GM23338 (cell line): Measurements from ENCODE around the gene SLC30A1. TPM values are rescaled to one million over a fixed set of nuclear protein-coding genes. Genes with fewer than 3 reads are reported as not detected.
"Not testable (repeated sequence)": the region's sequence is repeated elsewhere in the genome, so short reads cannot be mapped to it uniquely, and the experiment has no call there.

Experiments used
- ATAC-seq: fragments of 200-7000 bp; cut with Tn5 transposase; 3 replicates; pipeline ENCODE4 v1.9.1; 2020
- DNase-seq: peaks from one replicate; pipeline ENCODE4 v3.0.0-alpha.2; 2015; ENCODE audit warnings: low spot score
- H2AFZ ChIP-seq: fragments of 200-600 bp; sonication (generic); 2 replicates; pipeline ENCODE4 v1.8.0; 2016; ENCODE audit warnings: antibody characterized with exemption, mild to moderate bottlenecking, moderate library complexity
- H3F3A ChIP-seq: fragments of 200-600 bp; sonication (generic); replicated peaks from 2 replicates; pipeline ENCODE4 v1.8.0; 2017; ENCODE audit warnings: antibody characterized with exemption, mixed run types, low read depth
- H3K27ac ChIP-seq: fragments of 200-600 bp; sonication (generic); 2 replicates; pipeline ENCODE4 v1.6.1; 2016; ENCODE audit warnings: low read depth
- H3K27me3 ChIP-seq: fragments of 200-600 bp; sonication (generic); 2 replicates; pipeline ENCODE4 v1.8.0; 2016; ENCODE audit warnings: mild to moderate bottlenecking, mixed run types, moderate library complexity; ENCODE audit not compliant: insufficient read depth
- H3K36me3 ChIP-seq: fragments of 200-600 bp; sonication (generic); 2 replicates; pipeline ENCODE4 v1.8.0; 2016; ENCODE audit warnings: mild to moderate bottlenecking; ENCODE audit not compliant: insufficient read depth
- H3K4me1 ChIP-seq: fragments of 200-600 bp; sonication (generic); 2 replicates; pipeline ENCODE4 v1.8.0; 2016; ENCODE audit warnings: mild to moderate bottlenecking, moderate library complexity; ENCODE audit not compliant: insufficient read depth
- H3K4me2 ChIP-seq: fragments of 200-600 bp; sonication (generic); 2 replicates; pipeline ENCODE4 v1.7.1; 2017; ENCODE audit warnings: mixed run types
- H3K4me3 ChIP-seq: fragments of 200-600 bp; sonication (generic); 2 replicates; pipeline ENCODE4 v1.6.1; 2016; ENCODE audit warnings: mixed run types
- H3K79me2 ChIP-seq: fragments of 200-600 bp; sonication (generic); replicated peaks from 2 replicates; pipeline ENCODE4 v1.8.0; 2017; ENCODE audit warnings: mild to moderate bottlenecking; ENCODE audit not compliant: insufficient read depth
- H3K9me2 ChIP-seq: fragments of 200-600 bp; sonication (generic); 2 replicates; pipeline ENCODE4 v1.8.0; 2017; ENCODE audit not compliant: insufficient read depth
- H4K20me1 ChIP-seq: fragments of 200-600 bp; sonication (generic); replicated peaks from 2 replicates; pipeline ENCODE4 v1.8.0; 2017; ENCODE audit warnings: mild to moderate bottlenecking; ENCODE audit not compliant: insufficient read depth
- H3K27ac Mint-ChIP-seq: 2 replicates; pipeline ENCODE4 v1.8.0; 2020; ENCODE audit warnings: inconsistent platforms, mild to moderate bottlenecking, moderate library complexity, mixed read lengths
- H3K27me3 Mint-ChIP-seq: 3 replicates; pipeline ENCODE4 v1.8.0; 2022; ENCODE audit warnings: low read depth, mild to moderate bottlenecking, moderate library complexity, mixed read lengths, inconsistent platforms; ENCODE audit not compliant: insufficient read depth, poor library complexity
- H3K36me3 Mint-ChIP-seq: 3 replicates; pipeline ENCODE4 v1.8.0; 2021; ENCODE audit warnings: low read depth, mild to moderate bottlenecking, inconsistent platforms, moderate library complexity, mixed read lengths
- H3K4me1 Mint-ChIP-seq: 3 replicates; pipeline ENCODE4 v1.8.0; 2020; ENCODE audit warnings: mild to moderate bottlenecking, inconsistent platforms, mixed read lengths
- H3K4me3 Mint-ChIP-seq: 3 replicates; pipeline ENCODE4 v1.8.0; 2021; ENCODE audit warnings: moderate library complexity, mild to moderate bottlenecking, inconsistent platforms, mixed read lengths
- H3K9me3 Mint-ChIP-seq: 3 replicates; pipeline ENCODE4 v1.8.0; 2020; ENCODE audit warnings: moderate library complexity, mild to moderate bottlenecking, inconsistent platforms, mixed read lengths
- CREB1 ChIP-seq: fragments of 250-450 bp; sonication (Bioruptor Pico); IDR thresholded peaks from 2 replicates; pipeline ENCODE4 v1.5.0; 2020; ENCODE audit warnings: low read depth, mild to moderate bottlenecking, moderate library complexity
- CTCF ChIP-seq, 2 experiments: fragments of 200-600 bp in 1 of 2; sonication (generic) in 1 of 2; conservative IDR thresholded peaks; 2 replicates each; pipeline versions ENCODE4 v1.5.1 to v1.6.1; 2016 to 2017; ENCODE audit warnings: antibody characterized with exemption in 2 of 2, low read depth in 2 of 2, mild to moderate bottlenecking in 2 of 2, moderate library complexity in 1 of 2
- EZH2 ChIP-seq: fragments of 200-600 bp; sonication (generic); IDR thresholded peaks from one replicate; pipeline ENCODE4 v1.8.0; 2017; ENCODE audit warnings: antibody characterized with exemption, mild to moderate bottlenecking, low read depth; ENCODE audit not compliant: unreplicated experiment
- NANOG ChIP-seq: IDR thresholded peaks from 2 replicates; pipeline ENCODE4 v1.6.1; 2016; ENCODE audit warnings: antibody characterized with exemption, borderline replicate concordance
- POLR2AphosphoS5 ChIP-seq: IDR thresholded peaks from 2 replicates; pipeline ENCODE4 v1.6.1; 2016; ENCODE audit warnings: antibody characterized with exemption, low read depth
- STAT1 ChIP-seq: IDR thresholded peaks from one replicate; pipeline ENCODE4 v1.6.1; 2016; ENCODE audit warnings: antibody characterized with exemption; ENCODE audit not compliant: unreplicated experiment
- ZNF114 ChIP-seq: fragments of 250-450 bp; sonication (Bioruptor Pico); IDR thresholded peaks from 2 replicates; pipeline ENCODE4 v1.5.0; 2020; ENCODE audit warnings: mild to moderate bottlenecking, moderate library complexity
- ZNF331 ChIP-seq: fragments of 250-450 bp; sonication (Bioruptor Pico); IDR thresholded peaks from 2 replicates; pipeline ENCODE4 v1.5.0; 2020; ENCODE audit warnings: low read depth, mild to moderate bottlenecking, moderate library complexity
- polyA plus RNA-seq: library from polyadenylated mRNA; unstranded; fragments of >200 nt; fragmentation: Nextera tagmentation; extraction: Ambion mirVana; gene quantifications from 2 replicates; pipeline ENCODE4 v1.2.1, GENCODE V29; 2016
- total RNA-seq: library from RNA; depleted of rRNA; stranded (reverse); fragments of >200 nt; shearing (Covaris generic); gene quantifications from 2 replicates; pipeline ENCODE4 v1.2.3, GENCODE V29; 2014
- TF ChIP-seq, protein P1 (sequence below): IDR thresholded peaks from 2 replicates; pipeline ENCODE4 v1.6.1; 2016; ENCODE audit warnings: antibody characterized with exemption

Gene SLC30A1
- total and polyA plus RNA-seq, 2 experiments from 2014 or later = 3.3 to 17.7 TPM

DNA sequence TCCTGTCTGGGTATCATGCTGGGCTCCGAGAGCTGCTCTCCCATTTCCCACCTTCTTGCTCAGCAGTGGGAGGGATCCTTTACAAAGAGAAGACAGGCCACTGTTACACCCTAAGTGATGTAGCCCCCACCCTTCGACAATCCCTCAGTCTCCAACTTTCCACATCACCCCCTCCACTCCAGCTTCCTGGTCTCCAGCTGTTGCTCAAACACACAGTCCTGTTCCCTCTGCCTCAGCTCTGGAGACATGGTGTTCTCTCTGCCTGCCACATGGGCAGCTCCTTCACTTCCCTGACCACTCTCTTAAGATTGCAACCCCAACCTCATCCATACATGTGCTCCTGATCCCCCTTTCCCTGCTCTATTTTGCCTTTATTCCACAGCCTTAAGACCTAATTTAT lies 37.7 kb downstream of the SLC30A1 start (continued):
- TF ChIP-seq, protein P1, sequence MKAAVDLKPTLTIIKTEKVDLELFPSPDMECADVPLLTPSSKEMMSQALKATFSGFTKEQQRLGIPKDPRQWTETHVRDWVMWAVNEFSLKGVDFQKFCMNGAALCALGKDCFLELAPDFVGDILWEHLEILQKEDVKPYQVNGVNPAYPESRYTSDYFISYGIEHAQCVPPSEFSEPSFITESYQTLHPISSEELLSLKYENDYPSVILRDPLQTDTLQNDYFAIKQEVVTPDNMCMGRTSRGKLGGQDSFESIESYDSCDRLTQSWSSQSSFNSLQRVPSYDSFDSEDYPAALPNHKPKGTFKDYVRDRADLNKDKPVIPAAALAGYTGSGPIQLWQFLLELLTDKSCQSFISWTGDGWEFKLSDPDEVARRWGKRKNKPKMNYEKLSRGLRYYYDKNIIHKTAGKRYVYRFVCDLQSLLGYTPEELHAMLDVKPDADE = no peak
- TF ChIP-seq STAT1 = no peak
- TF ChIP-seq EZH2 = no peak

DNA sequence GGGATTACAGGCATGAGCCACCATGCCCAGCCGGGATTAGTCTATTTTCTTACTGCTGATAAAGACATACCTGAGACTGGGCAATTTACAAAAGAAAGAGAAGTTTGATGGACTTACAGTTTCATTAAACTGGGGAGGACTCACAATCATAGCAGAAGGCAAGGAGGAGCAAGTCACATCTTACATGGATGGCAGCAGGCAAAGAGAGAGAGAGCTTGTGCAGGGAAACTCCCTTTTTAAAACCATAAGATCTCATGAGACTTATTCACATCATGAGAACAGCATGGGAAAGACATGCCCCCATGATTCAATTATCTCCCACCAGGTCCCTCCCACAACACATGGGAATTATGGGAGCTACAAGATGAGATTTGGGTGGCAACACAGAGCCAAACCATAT lies 38.1 kb downstream of the SLC30A1 start:
- not testable (repeated sequence) for H3K4me3 Mint-ChIP-seq, H3K4me3 ChIP-seq, H3K9me2 ChIP-seq, DNase-seq, H3K79me2 ChIP-seq, H3K27ac ChIP-seq, H3K36me3 ChIP-seq, H3K27ac Mint-ChIP-seq, H2AFZ ChIP-seq, H3K4me2 ChIP-seq, ATAC-seq, H4K20me1 ChIP-seq, H3K4me1 ChIP-seq, H3K27me3 ChIP-seq, H3F3A ChIP-seq
- Mint-ChIP-seq H3K27me3 (peaks cover 12% of the 10 kb centered on the region), H3K36me3 (peaks cover 12% of the 10 kb centered on the region), H3K4me1 (peaks cover 10% of the 10 kb centered on the region), H3K9me3 (peaks cover 22% of the 10 kb centered on the region)

DNA sequence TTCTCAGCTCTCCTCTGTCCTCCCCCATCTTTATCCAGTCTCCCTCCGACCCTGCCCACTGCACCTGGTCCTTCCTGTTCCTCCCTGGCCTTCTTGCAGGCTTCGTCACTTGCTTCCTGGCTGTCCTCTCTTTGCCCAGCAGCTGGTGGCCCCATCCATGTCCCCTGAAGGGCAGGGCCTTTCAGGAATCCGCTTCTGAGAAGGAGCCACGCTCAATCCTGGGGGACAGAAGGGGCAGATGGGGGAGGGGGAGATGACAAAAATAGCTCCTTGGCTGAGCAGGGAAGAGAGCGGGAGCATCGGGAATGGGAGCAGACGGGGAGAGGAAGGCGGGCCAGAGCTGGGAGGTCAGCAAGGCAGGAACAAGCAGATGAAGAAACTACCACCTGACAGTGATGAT lies 40.7 kb downstream of the SLC30A1 start:
- Histone ChIP-seq H3K27ac (no peak overlapping the region), H3K79me2 (no peaks in the 10 kb centered on the region), H3K36me3 (no peaks in the 10 kb centered on the region), H3K9me2 (no peaks in the 10 kb centered on the region), H3K4me2 (no peak overlapping the region), H4K20me1 (no peaks in the 10 kb centered on the region), H2AFZ (no peak overlapping the region), H3K4me3 (no peak overlapping the region), H3K4me1 (no peaks in the 10 kb centered on the region), H3F3A (no peaks in the 10 kb centered on the region), H3K27me3 (no peaks in the 10 kb centered on the region)
- H3K27ac Mint-ChIP-seq = no peak overlapping the region
- DNase-seq (no peak), ATAC-seq (no peak)
- peaks cover 10% of the 10 kb centered on the region for H3K4me1 Mint-ChIP-seq
- H3K4me3 Mint-ChIP-seq = no peak overlapping the region
- TF ChIP-seq CTCF (conservative IDR thresholded peaks at IDR 0.05; ENCODE audit: low read depth in 2 of 2) (no peak), ZNF331 (CRISPR knock-in tag) (no peak), STAT1 (no peak), NANOG (no peak), ZNF114 (CRISPR knock-in tag) (no peak), POLR2AphosphoS5 (no peak), CREB1 (CRISPR knock-in tag) (no peak)
- TF ChIP-seq, protein P1 = no peak
- H3K27me3 Mint-ChIP-seq = peaks cover 14% of the 10 kb centered on the region
- H3K36me3 Mint-ChIP-seq = peaks cover 12% of the 10 kb centered on the region
- H3K9me3 Mint-ChIP-seq = peaks cover 22% of the 10 kb centered on the region
